HepG2 (cell line): Measurements from ENCODE around the gene FBLN5.

Experiments used
- BCL3 ChIP-seq: sonication (generic); formaldehyde crosslinking; IDR thresholded peaks from 2 replicates; pipeline ENCODE4 v1.5.1; 2020; ENCODE audit warnings: mild to moderate bottlenecking, missing genetic modification reagents, moderate library complexity
- ETV6 ChIP-seq: sonication (generic); formaldehyde crosslinking; conservative IDR thresholded peaks from 2 replicates; pipeline ENCODE4 v1.4.0; 2020; ENCODE audit warnings: missing genetic modification reagents
- EZH2 ChIP-seq: conservative IDR thresholded peaks from 2 replicates; pipeline ENCODE4 v1.6.1; 2012; ENCODE audit warnings: mild to moderate bottlenecking, low read depth, low read length, moderate library complexity
- MAZ ChIP-seq, 2 experiments: sonication (generic) in 1 of 2; formaldehyde crosslinking in 1 of 2; IDR thresholded peaks; 2 replicates each; pipeline versions ENCODE4 v1.5.0 to v1.6.1; 2012 to 2020; ENCODE audit warnings: low read depth in 2 of 2, mild to moderate bottlenecking in 2 of 2, borderline replicate concordance in 1 of 2, improper control_type of control experiment in 1 of 2, low read length in 1 of 2, missing genetic modification reagents in 1 of 2, moderate library complexity in 1 of 2
- MIER3 ChIP-seq: IDR thresholded peaks from 2 replicates; pipeline ENCODE4 v1.6.1; 2016; ENCODE audit warnings: missing compliant biosample characterization, borderline replicate concordance
- NR3C1 ChIP-seq: sonication (generic); formaldehyde crosslinking; IDR thresholded peaks from 2 replicates; pipeline ENCODE4 v1.4.0; 2020; ENCODE audit warnings: missing genetic modification reagents
- RBM22 ChIP-seq: fragments of 200-400 bp; formaldehyde crosslinking; optimal IDR thresholded peaks from 2 replicates; pipeline ENCODE3; 2017; ENCODE audit warnings: mild to moderate bottlenecking, low read length, moderate library complexity
- RNF2 ChIP-seq: fragments of 450-650 bp; conservative IDR thresholded peaks from 2 replicates; pipeline ENCODE4 v1.6.1; 2016; ENCODE audit warnings: low read depth
- SETDB1 ChIP-seq: sonication (generic); formaldehyde crosslinking; IDR thresholded peaks from 2 replicates; pipeline ENCODE4 v1.5.1; 2020; ENCODE audit warnings: missing genetic modification reagents, mild to moderate bottlenecking, borderline replicate concordance
- ZNF274 ChIP-seq: sonication (generic); formaldehyde crosslinking; IDR thresholded peaks from 2 replicates; pipeline ENCODE4 v1.5.1; 2020; ENCODE audit warnings: mild to moderate bottlenecking, missing genetic modification reagents
- ZNF609 ChIP-seq: sonication (generic); formaldehyde crosslinking; IDR thresholded peaks from 2 replicates; pipeline ENCODE4 v1.4.0; 2020; ENCODE audit warnings: mild to moderate bottlenecking, missing genetic modification reagents, borderline replicate concordance

- no peak for TF ChIP-seq BCL3 (CRISPR knock-in tag)
- no peak for TF ChIP-seq RBM22
- no peak for TF ChIP-seq MIER3 (CRISPR knock-in tag)
- TF ChIP-seq ETV6 (CRISPR knock-in tag): no peak
- no peak for TF ChIP-seq ZNF609
- TF ChIP-seq RNF2: no peak
- no peak for TF ChIP-seq MAZ (IDR thresholded peaks at IDR 0.05; ENCODE audit: borderline replicate concordance, low read depth, low read length)
- no peak for TF ChIP-seq MAZ (CRISPR knock-in tag; IDR thresholded peaks at IDR 0.05; ENCODE audit: low read depth)
- no peak for TF ChIP-seq SETDB1
- no peak for TF ChIP-seq EZH2
- no peak for TF ChIP-seq ZNF274 (CRISPR knock-in tag)
- TF ChIP-seq NR3C1 (CRISPR knock-in tag): no peak
Measured at GRCh38 chr14:91996948-91997371, 49.5 kb upstream of the FBLN5 start.
